GM12878 (cell line): Measurements from ENCODE around the gene DISP2. TPM values are rescaled to one million over a fixed set of nuclear protein-coding genes. Genes with fewer than 3 reads are reported as not detected.

Source experiments
- ATAC-seq: fragments of 200-7000 bp; cut with Tn5 transposase; 3 replicates; pipeline ENCODE4 v1.9.1; 2020; ENCODE audit warnings: mild to moderate bottlenecking, moderate library complexity
- BruUV-seq: library from RNA; stranded (reverse); fragments of 400-500 nt; replicated peaks from 2 replicates; lab custom pipeline; 2021; lab: Mats Ljungman, UMichigan
- CTCF ChIA-PET: fragments of 300-600 bp; sonication (Branson Sonifier 250); formaldehyde crosslinking; extraction: SDS; loops from one replicate; lab custom pipeline; 2021; ENCODE audit warnings: inconsistent platforms; lab: Yijun Ruan, JAX
- POLR2A ChIA-PET: fragments of 350-600 bp; formaldehyde crosslinking; extraction: SDS; loops from one replicate; lab custom pipeline; 2021; ENCODE audit warnings: inconsistent platforms; lab: Charles Lee
- RAD21 ChIA-PET: fragments of 300-600 bp; sonication (Branson Sonifier 250); formaldehyde crosslinking; loops from one replicate; lab custom pipeline; 2023; ENCODE audit warnings: antibody characterized with exemption; ENCODE audit not compliant: unreplicated experiment; lab: Charles Lee
- SMC1A ChIA-PET: fragments of 300-600 bp; sonication (Branson Sonifier 250); formaldehyde crosslinking; loops from one replicate; lab custom pipeline; 2023; ENCODE audit not compliant: unreplicated experiment, uncharacterized antibody; lab: Charles Lee
- DNase-seq: peaks from one replicate; pipeline ENCODE4 v3.0.0-alpha.2; 2011; ENCODE audit warnings: low read depth, low spot score
- FAIRE-seq: peaks from 3 replicates; lab custom pipeline; 2011; peaks lifted over from hg19 to GRCh38; lab: Jason Lieb, UNC
- H2AFZ ChIP-seq: 2 replicates; pipeline ENCODE4 v1.6.0; 2011; ENCODE audit warnings: low read depth, low read length, control low read depth; ENCODE audit not compliant: control insufficient read depth
- H3K27ac ChIP-seq: 2 replicates; pipeline ENCODE4 v1.5.1; 2011; ENCODE audit warnings: control low read depth; ENCODE audit not compliant: control insufficient read depth, insufficient read depth
- H3K27me3 ChIP-seq, 2 experiments: replicated peaks in 1 of 2; 2 replicates each; pipeline versions ENCODE4 v1.6.0 to v1.6.1; 2011; ENCODE audit warnings: low read length in 1 of 2; ENCODE audit not compliant: control insufficient read depth in 2 of 2, insufficient read depth in 2 of 2
- H3K36me3 ChIP-seq, 2 experiments: 2 replicates each; pipeline ENCODE4 v1.5.1; 2011; ENCODE audit warnings: low read length in 1 of 2; ENCODE audit not compliant: control insufficient read depth in 2 of 2, insufficient read depth in 2 of 2
- H3K4me1 ChIP-seq: 2 replicates; pipeline ENCODE4 v1.6.1; 2011; ENCODE audit warnings: mild to moderate bottlenecking, low read length, moderate library complexity, mixed read lengths; ENCODE audit not compliant: control insufficient read depth, insufficient read depth
- H3K4me2 ChIP-seq: 2 replicates; pipeline ENCODE4 v1.6.0; 2011; ENCODE audit warnings: control low read depth; ENCODE audit not compliant: control insufficient read depth, insufficient read depth
- H3K4me3 ChIP-seq: fragments of 200-600 bp; sonication (generic); 2 replicates; pipeline ENCODE4 v1.5.1; 2016
- H3K79me2 ChIP-seq: 2 replicates; pipeline ENCODE4 v1.6.0; 2011; ENCODE audit warnings: low read length; ENCODE audit not compliant: control insufficient read depth, insufficient read depth
- H3K9ac ChIP-seq: 2 replicates; pipeline ENCODE4 v1.8.0; 2011; ENCODE audit warnings: low read length, control low read depth, mixed read lengths; ENCODE audit not compliant: control insufficient read depth, insufficient read depth
- H3K9me3 ChIP-seq: replicated peaks from 3 replicates; pipeline ENCODE4 v1.5.1; 2011; ENCODE audit warnings: mild to moderate bottlenecking, low read length; ENCODE audit not compliant: control insufficient read depth, insufficient read depth
- H4K20me1 ChIP-seq: 2 replicates; pipeline ENCODE4 v1.6.0; 2011; ENCODE audit not compliant: control insufficient read depth, insufficient read depth
- BACH1 ChIP-seq: fragments of 450-650 bp; IDR thresholded peaks from 2 replicates; pipeline ENCODE4 v1.6.1; 2017; ENCODE audit warnings: mild to moderate bottlenecking, borderline replicate concordance
- CEBPZ ChIP-seq: fragments of 150-350 bp; IDR thresholded peaks from 2 replicates; pipeline ENCODE4 v1.6.1; 2016; ENCODE audit warnings: low read depth, low read length
- E2F8 ChIP-seq: fragments of 450-650 bp; IDR thresholded peaks from 2 replicates; pipeline ENCODE4 v1.6.1; 2018; ENCODE audit warnings: mild to moderate bottlenecking, low read depth, moderate library complexity; ENCODE audit not compliant: partially characterized antibody
- HCFC1 ChIP-seq: fragments of 150-350 bp; IDR thresholded peaks from 2 replicates; pipeline ENCODE4 v1.6.1; 2014; ENCODE audit warnings: low read length
- IRF4 ChIP-seq: IDR thresholded peaks from 2 replicates; pipeline ENCODE4 v1.6.1; 2011; ENCODE audit warnings: low read depth, low read length
- RAD21 ChIP-seq: IDR thresholded peaks from 2 replicates; pipeline ENCODE4 v1.6.1; 2011; ENCODE audit warnings: mild to moderate bottlenecking, low read depth, low read length, moderate library complexity; ENCODE audit not compliant: insufficient read depth
- SMARCA5 ChIP-seq: fragments of 450-650 bp; IDR thresholded peaks from 2 replicates; pipeline ENCODE4 v1.6.1; 2017; ENCODE audit warnings: mild to moderate bottlenecking
- SRF ChIP-seq, 2 experiments: IDR thresholded peaks; 2 replicates each; pipeline ENCODE4 v1.6.1; 2011; ENCODE audit warnings: low read depth in 2 of 2, low read length in 2 of 2, mild to moderate bottlenecking in 1 of 2, moderate library complexity in 1 of 2
- TBL1XR1 ChIP-seq: IDR thresholded peaks from 2 replicates; pipeline ENCODE4 v1.6.1; 2012; ENCODE audit warnings: low read depth, low read length, improper control_type of control experiment
- ZNF24 ChIP-seq: fragments of 450-650 bp; IDR thresholded peaks from 2 replicates; pipeline ENCODE4 v1.6.1; 2017; ENCODE audit warnings: antibody characterized with exemption, mild to moderate bottlenecking
- WGBS: methylation state at CpG from one replicate; pipeline ENCODE4 v1.1.6; 2016; ENCODE audit warnings: low lambda C conversion rate; ENCODE audit not compliant: insufficient replicate concordance, insufficient coverage; ENCODE audit errors: missing lambda C conversion rate; 5-methylcytosine and 5-hydroxymethylcytosine counted together
- in situ Hi-C: fragments of 300-500 bp; cut with MboI; formaldehyde crosslinking; loops from 9 replicates; pipeline ENCODE4 v1.14.3; 2018; ENCODE audit warnings: mixed read lengths
- intact Hi-C: fragments of 100-400 bp; cut with micrococcal nuclease; formaldehyde crosslinking; loops from one replicate; pipeline ENCODE4 v1.14.2; 2022; ENCODE audit not compliant: unreplicated experiment
- polyA plus RNA-seq, 11 experiments: library from polyadenylated mRNA; depleted of rRNA in 4 of 11; unstranded in 6 of 11; stranded (reverse) in 5 of 11; fragments of >200 nt; fragmentation: Nextera tagmentation in 4 of 11; fragmentation: Illumina TruSeq in 1 of 11; extraction: Ambion mirVana in 4 of 11; extraction: Trizol in 1 of 11; gene quantifications; 1 replicate in 1 of 11; 2 replicates in 10 of 11; pipeline versions ENCODE4 v1.2.1 to v1.2.3, GENCODE V29; 2011 to 2016; ENCODE audit warnings: inconsistent platforms in 2 of 11, missing spikeins in 2 of 11, low read depth in 1 of 11
- total RNA-seq, 4 experiments: library from RNA; depleted of rRNA in 3 of 4; stranded (reverse); fragments of >200 nt in 3 of 4; fragmentation: Illumina TruSeq in 1 of 4; extraction: Trizol in 1 of 4; gene quantifications; 2 replicates each; pipeline versions ENCODE4 v1.2.1 to v1.2.3, GENCODE V29; 2013 to 2021

DISP2 gene
- total and polyA plus RNA-seq, 10 of the 15 experiments (the other 5 are each of a cell fraction or from before 2014, with no cell fraction given), result under 0.01 to 0.20 (median 0.12) TPM; not detected in 7

GRCh38 chr15:40327457-40327856 is 30.6 kb upstream of the DISP2 start:
- no peak for TF ChIP-seq CEBPZ
- no peak for TF ChIP-seq RAD21
- no peak for TF ChIP-seq BACH1
- no peak for TF ChIP-seq IRF4
- no peak for TF ChIP-seq ZNF24
- no peak for TF ChIP-seq HCFC1
- TF ChIP-seq TBL1XR1, result no peak
- TF ChIP-seq SMARCA5, result no peak
- TF ChIP-seq E2F8, result no peak
- no peak for TF ChIP-seq SRF (IDR thresholded peaks at IDR 0.05; ENCODE audit: low read depth in 2 of 2, low read length in 2 of 2)
- in situ Hi-C loops, result no loop called here
- no TSS peak for BruUV-seq
- peaks cover 5% of the 10 kb centered on the region for H3K4me1 ChIP-seq
- intact Hi-C loops, result no loop called here
- ATAC-seq, result no peak
- no peaks in the 10 kb centered on the region for H4K20me1 ChIP-seq
- SMC1A ChIA-PET, result interaction anchor here (0.7 to 5.7 kb wide), 3 partner anchors 10 to 343 kb away, joined by 3 to 31 read pairs (median 5); no protein-coding TSS in a partner anchor
- no peak overlapping the region for H2AFZ ChIP-seq
- no peak overlapping the region for H3K27ac ChIP-seq
- CTCF ChIA-PET, result interaction anchor here (0.6 to 6.7 kb wide), 10 partner anchors 9 to 187 kb away, joined by 3 to 103 read pairs (median 4); partner anchors contain the start of genes CCDC9B and PLCB2
- POLR2A ChIA-PET, result no interaction called here
- RAD21 ChIA-PET, result interaction anchor here (4.1 kb wide), 1 partner anchor 10 kb away, joined by 21 read pairs; no protein-coding TSS in a partner anchor
- H3K9ac ChIP-seq, result no peak overlapping the region
- H3K4me3 ChIP-seq, result no peak overlapping the region
- H3K9me3 ChIP-seq, result no peaks in the 10 kb centered on the region
- H3K4me2 ChIP-seq, result no peak overlapping the region
- H3K79me2 ChIP-seq, result no peaks in the 10 kb centered on the region
- no peak for DNase-seq
- no peak for FAIRE-seq
- H3K27me3 ChIP-seq, result no peaks in the 10 kb centered on the region
- 61% methylated on average over 6 of the region's 6 CpGs for WGBS
- H3K36me3 ChIP-seq, result no peaks in the 10 kb centered on the region
